Measurements from ENCODE around the gene CFAP161. TPM values are rescaled to one million over a fixed set of nuclear protein-coding genes. Genes with fewer than 3 reads are reported as not detected.

CFAP161 gene
- total RNA-seq, 1 donor from 2014 or later = not detected

GRCh38 chr15:81163961-81164800, 30.1 kb downstream of the CFAP161 start:
- no peaks in the 10 kb centered on the region for H3K4me1 Mint-ChIP-seq
- peaks cover 9% of the 10 kb centered on the region for H3K9me3 Mint-ChIP-seq
- no peak overlapping the region for H3K27ac Mint-ChIP-seq (ENCODE audit: unreplicated experiment)
- no peaks in the 10 kb centered on the region for H3K27me3 Mint-ChIP-seq (ENCODE audit: low read depth)
- no peak overlapping the region for H3K4me3 Mint-ChIP-seq
- no peak for DNase-seq (ENCODE audit: low read depth, low spot score)
- no peak for TF ChIP-seq CTCF (conservative IDR thresholded peaks at IDR 0.05)
- H3K36me3 Mint-ChIP-seq (ENCODE audit: low read depth) = no peaks in the 10 kb centered on the region

- H3K9me3 Mint-ChIP-seq = peaks cover 7% of the 10 kb centered on the region
- DNase-seq (ENCODE audit: low read depth, low spot score) = no peak
- peaks cover 1% of the 10 kb centered on the region for H3K27me3 Mint-ChIP-seq (ENCODE audit: low read depth)
- no peaks in the 10 kb centered on the region for H3K4me1 Mint-ChIP-seq
- no peak for TF ChIP-seq CTCF (conservative IDR thresholded peaks at IDR 0.05)
- no peak overlapping the region for H3K4me3 Mint-ChIP-seq
- H3K36me3 Mint-ChIP-seq (ENCODE audit: low read depth) = no peaks in the 10 kb centered on the region
- no peak overlapping the region for H3K27ac Mint-ChIP-seq (ENCODE audit: unreplicated experiment)
These were observed 31.5 kb downstream of the CFAP161 start for GRCh38 chr15:81165535-81165934.

DNA sequence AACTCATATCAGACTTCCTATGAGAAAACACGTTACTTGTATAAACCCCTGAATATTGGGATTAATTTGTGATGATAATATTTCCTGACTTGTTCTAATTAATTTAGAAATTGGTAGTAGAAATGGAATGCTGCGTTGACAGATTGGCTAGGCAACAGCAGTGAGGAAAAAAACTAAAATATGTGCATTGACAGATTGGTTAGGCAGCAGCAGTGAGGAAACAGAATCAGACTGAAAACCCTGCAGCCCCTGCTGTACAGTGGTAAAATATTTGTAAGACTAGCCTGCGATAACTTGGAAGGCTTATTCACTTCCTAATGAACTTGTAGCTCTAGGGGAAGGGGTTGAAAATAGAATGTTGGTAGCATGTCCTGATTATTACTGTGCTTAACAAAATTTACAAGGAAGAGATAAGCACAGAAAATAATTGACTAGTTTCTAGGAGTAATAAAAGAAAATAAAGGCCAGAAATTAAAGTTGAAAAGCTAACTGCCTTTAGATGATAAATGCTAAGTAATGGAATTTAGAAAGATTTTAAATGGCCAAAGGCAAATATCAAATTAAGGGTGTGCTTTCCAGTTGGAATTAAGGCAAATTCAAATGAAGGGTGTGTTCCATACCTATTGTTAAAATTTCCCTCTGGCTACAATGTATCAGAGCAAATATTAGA, 32.7 kb downstream of the CFAP161 start:
- Mint-ChIP-seq H3K4me3 (no peak overlapping the region), H3K4me1 (no peaks in the 10 kb centered on the region), H3K36me3 (ENCODE audit: low read depth) (no peaks in the 10 kb centered on the region), H3K9me3 (peaks cover 7% of the 10 kb centered on the region), H3K27ac (ENCODE audit: unreplicated experiment) (no peak overlapping the region), H3K27me3 (ENCODE audit: low read depth) (peaks cover 12% of the 10 kb centered on the region)
- TF ChIP-seq CTCF (conservative IDR thresholded peaks at IDR 0.05) = no peak
- DNase-seq (ENCODE audit: low read depth, low spot score) = no peak

GRCh38 chr15:81168131-81168526, 34.1 kb downstream of the CFAP161 start:
- Mint-ChIP-seq H3K9me3 (peaks cover 4% of the 10 kb centered on the region), H3K27me3 (ENCODE audit: low read depth) (peaks cover 24% of the 10 kb centered on the region), H3K4me3 (no peak overlapping the region), H3K4me1 (no peaks in the 10 kb centered on the region), H3K36me3 (ENCODE audit: low read depth) (no peaks in the 10 kb centered on the region), H3K27ac (ENCODE audit: unreplicated experiment) (no peak overlapping the region)
- no peak for TF ChIP-seq CTCF (conservative IDR thresholded peaks at IDR 0.05)
- DNase-seq (ENCODE audit: low read depth, low spot score) = no peak

DNA sequence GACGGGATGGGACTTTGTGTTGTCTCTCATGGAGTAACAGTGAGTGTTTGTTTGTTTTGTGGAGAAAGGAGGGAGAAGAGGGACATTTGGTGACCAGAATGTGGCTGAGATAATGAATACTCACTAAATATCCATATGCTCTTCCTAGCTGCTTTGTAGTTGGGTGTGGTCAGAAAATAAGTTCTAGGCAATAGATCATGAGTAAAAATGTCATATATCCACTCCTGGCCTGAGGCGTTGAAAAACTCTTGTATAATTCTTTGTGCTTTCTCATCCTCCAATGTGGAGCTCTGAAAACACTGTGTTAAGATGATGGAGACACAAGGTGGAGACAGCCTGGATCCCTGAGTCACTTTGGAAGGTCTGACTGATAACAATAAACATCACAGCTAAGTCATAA, 34.6 kb downstream of the CFAP161 start:
- H3K4me3 Mint-ChIP-seq = no peak overlapping the region
- H3K9me3 Mint-ChIP-seq = peaks cover 4% of the 10 kb centered on the region
- H3K27me3 Mint-ChIP-seq (ENCODE audit: low read depth) = peaks cover 24% of the 10 kb centered on the region
- no peak for TF ChIP-seq CTCF (conservative IDR thresholded peaks at IDR 0.05)
- no peaks in the 10 kb centered on the region for H3K4me1 Mint-ChIP-seq
- H3K27ac Mint-ChIP-seq (ENCODE audit: unreplicated experiment) = no peak overlapping the region
- no peaks in the 10 kb centered on the region for H3K36me3 Mint-ChIP-seq (ENCODE audit: low read depth)
- no peak for DNase-seq (ENCODE audit: low read depth, low spot score)
